ENCODE data around the gene KRT78.

The KRT78 gene

DNA sequence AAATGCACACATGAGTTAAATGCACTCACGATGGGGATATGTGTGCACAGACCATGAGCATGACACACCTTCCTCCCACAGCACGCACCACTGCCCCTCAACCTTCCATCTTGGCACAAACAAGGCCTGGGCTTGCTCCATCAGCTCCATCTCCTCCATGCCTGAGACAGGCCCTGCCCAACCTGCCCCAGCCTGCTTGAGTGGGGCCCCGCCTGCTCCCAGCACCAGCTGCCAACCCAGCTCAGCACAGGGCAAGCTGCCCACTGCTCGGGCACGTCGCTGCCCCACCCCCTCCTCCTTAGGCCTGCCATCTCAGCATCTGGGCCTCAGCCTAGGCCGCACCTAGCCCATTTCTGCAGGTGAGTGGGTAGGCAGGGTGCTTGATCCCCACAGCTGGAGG lies 27.6 kb upstream of the KRT78 start:
- no peaks in the 10 kb centered on the region for H3K9me3 Mint-ChIP-seq
- H3K27ac Mint-ChIP-seq = no peak overlapping the region
- H3K36me3 Mint-ChIP-seq (ENCODE audit: low read depth) = no peaks in the 10 kb centered on the region
- DNase-seq = no peak
- H3K4me3 Mint-ChIP-seq = no peak overlapping the region
- peaks cover 15% of the 10 kb centered on the region for H3K27me3 Mint-ChIP-seq
- peaks cover 25% of the 10 kb centered on the region for H3K4me1 Mint-ChIP-seq (ENCODE audit: low read depth)

GRCh38 chr12:52874573-52875435 lies 26.0 kb upstream of the KRT78 start:
- H3K4me1 Mint-ChIP-seq (ENCODE audit: low read depth) = peaks cover 27% of the 10 kb centered on the region
- no peaks in the 10 kb centered on the region for H3K36me3 Mint-ChIP-seq (ENCODE audit: low read depth)
- H3K4me3 Mint-ChIP-seq = peak overlapping the region; percentile 58
- peaks cover 7% of the 10 kb centered on the region for H3K27me3 Mint-ChIP-seq
- H3K9me3 Mint-ChIP-seq = no peaks in the 10 kb centered on the region
- H3K27ac Mint-ChIP-seq = no peak overlapping the region
- no peak for DNase-seq

DNA sequence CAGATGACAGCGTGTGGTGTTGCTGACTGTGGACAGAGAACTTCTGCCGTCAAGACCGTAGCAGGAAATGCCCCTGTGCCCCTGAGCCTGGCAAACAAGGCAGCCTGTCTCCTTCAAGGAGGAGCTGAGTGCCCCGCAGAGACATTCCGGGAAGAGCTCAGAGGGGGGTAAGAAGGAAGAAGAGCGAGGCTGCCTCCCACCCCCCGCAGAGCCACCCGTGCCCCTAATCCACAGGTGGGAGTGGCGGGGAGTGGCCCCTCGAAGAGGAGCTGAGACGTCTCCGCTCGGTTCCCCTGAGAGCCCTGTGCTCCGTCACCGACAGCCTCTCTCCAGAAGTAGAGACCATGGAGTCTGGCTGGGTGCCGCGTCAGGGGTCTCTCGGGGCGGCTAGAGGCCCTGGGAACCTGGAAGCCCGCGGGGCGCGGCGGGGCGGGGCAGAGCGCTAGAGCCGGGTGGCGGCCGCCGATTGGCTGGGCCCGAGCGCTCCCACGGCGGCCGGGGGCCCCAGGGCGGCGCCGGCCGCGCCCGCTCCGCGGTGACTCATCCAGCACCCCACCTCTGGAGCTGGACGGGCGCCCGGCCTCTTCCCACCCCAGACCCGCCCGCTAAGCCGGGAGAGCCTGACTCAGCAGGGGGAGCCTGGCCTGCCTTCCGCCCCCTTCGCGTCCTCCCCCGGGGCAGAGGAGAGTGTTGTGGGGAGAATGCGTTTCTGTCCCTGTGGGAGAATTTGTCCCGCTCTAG lies 25.2 kb upstream of the KRT78 start:
- Mint-ChIP-seq H3K4me1 (ENCODE audit: low read depth) (peaks cover 25% of the 10 kb centered on the region), H3K4me3 (peak overlapping the region; percentile 58), H3K36me3 (ENCODE audit: low read depth) (no peaks in the 10 kb centered on the region), H3K27me3 (peaks cover 7% of the 10 kb centered on the region), H3K27ac (peak overlapping the region; percentile 62), H3K9me3 (no peaks in the 10 kb centered on the region)
- peak; percentile 58 for DNase-seq

DNA sequence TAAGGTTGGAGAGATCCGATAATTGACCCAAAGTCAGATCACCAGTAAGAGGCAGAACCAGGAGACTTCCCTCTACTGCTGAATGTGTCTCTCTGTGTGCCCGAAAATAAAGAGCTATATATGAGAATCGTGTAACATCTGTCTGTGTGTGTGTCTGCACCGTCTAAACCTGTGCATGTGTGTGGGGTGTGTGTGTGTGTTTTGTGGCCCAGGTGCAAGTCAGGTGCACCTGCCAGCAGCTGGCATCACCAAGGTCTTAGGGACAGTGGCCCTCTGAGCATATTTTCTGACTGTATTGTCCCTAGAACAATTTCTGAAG lies 24.7 kb upstream of the KRT78 start:
- peaks cover 23% of the 10 kb centered on the region for H3K4me1 Mint-ChIP-seq (ENCODE audit: low read depth)
- peak overlapping the region; percentile 57 for H3K4me3 Mint-ChIP-seq
- H3K9me3 Mint-ChIP-seq = no peaks in the 10 kb centered on the region
- H3K27me3 Mint-ChIP-seq = peaks cover 7% of the 10 kb centered on the region
- no peaks in the 10 kb centered on the region for H3K36me3 Mint-ChIP-seq (ENCODE audit: low read depth)
- H3K27ac Mint-ChIP-seq = peak overlapping the region; percentile 62
- no peak for DNase-seq

GRCh38 chr12:52872644-52873389 lies 24.0 kb upstream of the KRT78 start:
- no peak overlapping the region for H3K27ac Mint-ChIP-seq
- no peaks in the 10 kb centered on the region for H3K9me3 Mint-ChIP-seq
- H3K4me3 Mint-ChIP-seq = no peak overlapping the region
- peaks cover 7% of the 10 kb centered on the region for H3K27me3 Mint-ChIP-seq
- H3K4me1 Mint-ChIP-seq (ENCODE audit: low read depth) = peaks cover 26% of the 10 kb centered on the region
- H3K36me3 Mint-ChIP-seq (ENCODE audit: low read depth) = no peaks in the 10 kb centered on the region
- no peak for DNase-seq

- DNase-seq = no peak
- Mint-ChIP-seq H3K27me3 (peaks cover 7% of the 10 kb centered on the region), H3K36me3 (ENCODE audit: low read depth) (no peaks in the 10 kb centered on the region), H3K27ac (no peak overlapping the region), H3K4me3 (no peak overlapping the region), H3K9me3 (no peaks in the 10 kb centered on the region), H3K4me1 (ENCODE audit: low read depth) (peaks cover 36% of the 10 kb centered on the region)
Observed at GRCh38 chr12:52871291-52872039, 22.7 kb upstream of the KRT78 start.

DNA sequence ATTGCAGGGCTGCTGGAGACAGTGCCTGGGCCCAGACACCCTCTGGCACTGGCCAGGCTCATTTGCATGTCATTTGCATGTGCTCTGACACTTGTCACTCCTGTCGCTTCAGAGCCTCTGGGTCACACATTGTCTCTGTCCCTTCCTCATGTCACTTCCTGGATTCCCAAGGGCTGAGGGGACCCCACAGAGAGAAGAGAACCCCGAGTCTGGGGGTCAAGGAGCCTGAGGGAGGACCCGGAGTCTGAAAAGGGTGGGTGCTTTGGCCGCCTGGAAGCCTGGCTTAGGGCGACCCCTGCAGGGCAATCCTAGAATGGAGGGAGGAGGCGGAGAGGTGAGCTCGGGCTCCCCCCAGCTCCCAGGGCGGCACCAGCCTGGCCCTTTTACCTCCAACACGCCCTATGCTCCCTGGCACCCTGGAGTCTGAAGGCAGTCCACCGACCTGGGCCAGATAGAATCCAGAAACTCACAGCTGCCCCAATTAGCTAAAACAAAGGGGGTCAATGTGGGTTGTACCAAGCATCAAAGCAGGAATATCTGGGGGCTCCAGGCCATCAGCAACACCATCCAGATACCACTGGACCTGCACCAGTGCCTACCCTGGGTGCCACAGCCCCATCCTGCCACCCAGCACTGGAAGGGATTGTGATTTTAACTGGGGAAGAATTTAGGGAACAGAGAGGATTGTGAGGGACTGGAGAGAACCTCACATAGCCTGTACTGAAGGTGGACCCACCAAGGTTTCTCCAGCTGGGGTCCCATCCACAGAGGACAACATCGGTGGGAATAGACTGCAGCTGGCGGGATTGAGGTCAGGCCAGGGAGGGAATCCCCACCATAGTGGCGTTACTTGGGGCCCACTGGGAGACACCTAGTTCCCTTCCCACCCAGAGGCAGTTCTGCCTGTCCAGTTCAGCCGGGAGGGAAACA lies 21.8 kb upstream of the KRT78 start:
- H3K27me3 Mint-ChIP-seq = peaks cover 7% of the 10 kb centered on the region
- H3K36me3 Mint-ChIP-seq (ENCODE audit: low read depth) = no peaks in the 10 kb centered on the region
- peaks cover 36% of the 10 kb centered on the region for H3K4me1 Mint-ChIP-seq (ENCODE audit: low read depth)
- H3K4me3 Mint-ChIP-seq = no peak overlapping the region
- H3K9me3 Mint-ChIP-seq = no peaks in the 10 kb centered on the region
- no peak overlapping the region for H3K27ac Mint-ChIP-seq
- peak; percentile 89 for DNase-seq

- H3K4me1 Mint-ChIP-seq (ENCODE audit: low read depth) = peaks cover 22% of the 10 kb centered on the region
- no peak overlapping the region for H3K4me3 Mint-ChIP-seq
- no peaks in the 10 kb centered on the region for H3K36me3 Mint-ChIP-seq (ENCODE audit: low read depth)
- no peaks in the 10 kb centered on the region for H3K9me3 Mint-ChIP-seq
- DNase-seq = peak; percentile 51
- H3K27me3 Mint-ChIP-seq = no peaks in the 10 kb centered on the region
- H3K27ac Mint-ChIP-seq = no peak overlapping the region
Observed at GRCh38 chr12:52867642-52868041, 18.8 kb upstream of the KRT78 start.

DNA sequence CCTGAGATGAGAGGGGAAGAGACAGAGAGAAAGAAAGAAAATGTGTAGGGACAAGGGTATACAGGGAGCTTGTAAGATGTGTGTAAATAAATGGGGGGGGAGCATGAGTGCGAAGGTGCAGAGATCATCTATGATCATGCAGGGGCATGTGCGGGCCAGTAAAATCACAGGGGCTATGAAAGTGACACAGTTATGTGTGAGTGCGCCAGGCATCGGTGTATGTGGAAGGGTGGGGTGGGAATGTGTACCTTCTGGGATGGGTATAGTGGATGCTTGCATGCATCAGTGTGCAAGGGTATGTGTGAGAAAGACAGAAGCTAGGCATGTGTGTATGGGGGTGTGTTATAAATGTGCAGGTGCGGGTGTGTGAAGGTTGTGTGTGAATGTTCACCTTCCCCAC lies 18.4 kb upstream of the KRT78 start:
- Mint-ChIP-seq H3K27ac (no peak overlapping the region), H3K27me3 (no peaks in the 10 kb centered on the region), H3K4me3 (no peak overlapping the region), H3K9me3 (no peaks in the 10 kb centered on the region), H3K36me3 (ENCODE audit: low read depth) (no peaks in the 10 kb centered on the region), H3K4me1 (ENCODE audit: low read depth) (peaks cover 22% of the 10 kb centered on the region)
- no peak for DNase-seq

DNA sequence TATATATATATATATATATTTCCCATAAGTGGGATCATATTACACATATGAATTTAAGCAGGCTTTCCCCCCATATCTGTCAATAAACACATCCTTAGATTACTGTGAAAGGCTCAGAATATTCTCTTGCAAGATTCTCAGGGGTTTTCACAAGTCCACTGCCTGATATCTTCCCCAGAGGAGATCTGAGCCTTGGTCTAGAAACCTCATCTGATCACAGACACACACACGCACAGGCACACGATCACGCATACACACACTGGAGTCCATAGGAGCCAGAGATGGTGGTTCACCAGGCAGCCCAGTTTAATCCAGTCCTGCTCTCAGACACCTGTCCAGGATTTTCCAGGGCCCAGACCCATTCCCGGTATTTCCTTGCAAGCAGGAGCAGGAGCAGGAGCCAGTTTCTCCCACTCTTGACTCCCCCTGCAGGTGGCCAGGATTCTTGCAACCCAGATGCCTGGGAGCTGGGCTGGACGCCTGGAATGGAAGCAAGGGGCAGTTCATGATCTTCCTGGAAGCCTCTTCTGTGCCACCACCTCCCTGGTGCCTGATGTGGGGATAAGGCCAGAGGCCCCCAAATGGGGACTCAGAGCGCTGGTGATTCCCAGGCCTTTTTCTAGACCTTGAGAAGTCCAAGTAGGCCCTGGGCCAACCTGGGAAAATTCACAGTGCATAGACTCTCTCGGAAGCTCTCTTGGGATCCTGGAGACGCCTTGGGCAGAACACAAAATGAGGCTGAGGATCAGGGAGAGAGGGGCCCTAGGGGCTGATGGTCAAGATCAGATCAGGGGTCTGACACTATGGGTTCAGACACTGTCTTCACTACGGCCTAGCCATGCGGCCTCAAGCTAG lies 16.5 kb upstream of the KRT78 start:
- Mint-ChIP-seq H3K36me3 (ENCODE audit: low read depth) (no peaks in the 10 kb centered on the region), H3K9me3 (no peaks in the 10 kb centered on the region), H3K27me3 (no peaks in the 10 kb centered on the region), H3K4me1 (ENCODE audit: low read depth) (peaks cover 16% of the 10 kb centered on the region), H3K27ac (no peak overlapping the region), H3K4me3 (no peak overlapping the region)
- DNase-seq = peak; percentile 52

DNA sequence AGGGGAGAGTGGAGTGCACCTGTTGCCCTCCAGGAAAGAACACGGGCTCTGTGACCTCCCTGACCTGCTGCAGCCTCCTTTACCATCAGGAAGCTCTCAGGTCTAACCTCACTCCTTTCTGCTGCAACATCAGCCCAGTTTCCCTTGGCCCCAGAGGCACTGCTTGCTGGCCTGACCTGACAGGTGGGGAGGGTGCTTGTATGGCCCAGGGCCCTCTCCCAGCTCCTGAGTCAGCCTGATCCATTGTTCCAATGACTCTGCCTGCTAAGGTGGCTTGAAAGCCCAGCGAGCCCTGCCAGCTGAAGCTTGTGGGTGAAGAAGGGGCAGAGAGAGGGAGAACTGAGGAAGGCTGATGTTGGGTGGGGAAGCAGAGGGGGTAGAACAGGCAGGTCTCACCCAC lies 13.2 kb upstream of the KRT78 start:
- no peak overlapping the region for H3K27ac Mint-ChIP-seq
- H3K9me3 Mint-ChIP-seq = no peaks in the 10 kb centered on the region
- H3K36me3 Mint-ChIP-seq (ENCODE audit: low read depth) = no peaks in the 10 kb centered on the region
- peaks cover 2% of the 10 kb centered on the region for H3K4me1 Mint-ChIP-seq (ENCODE audit: low read depth)
- no peaks in the 10 kb centered on the region for H3K27me3 Mint-ChIP-seq
- H3K4me3 Mint-ChIP-seq = no peak overlapping the region
- no peak for DNase-seq

GRCh38 chr12:52861511-52861910 lies 12.7 kb upstream of the KRT78 start:
- no peaks in the 10 kb centered on the region for H3K4me1 Mint-ChIP-seq (ENCODE audit: low read depth)
- H3K36me3 Mint-ChIP-seq (ENCODE audit: low read depth) = no peaks in the 10 kb centered on the region
- H3K4me3 Mint-ChIP-seq = no peak overlapping the region
- H3K27me3 Mint-ChIP-seq = no peaks in the 10 kb centered on the region
- DNase-seq = no peak
- no peaks in the 10 kb centered on the region for H3K9me3 Mint-ChIP-seq
- no peak overlapping the region for H3K27ac Mint-ChIP-seq

All from activated T-cell treated with anti-CD3 and anti-CD28 coated beads, Interleukin-2, amount 50 U/mL, for 24 hours (primary cell).